ENCODE results near the gene DIAPH2. TPM values are rescaled to one million over a fixed set of nuclear protein-coding genes. Genes with fewer than 3 reads are reported as not detected.

Gene DIAPH2
- total RNA-seq, 1 experiment from 2014 or later: 10.9 TPM

DNA sequence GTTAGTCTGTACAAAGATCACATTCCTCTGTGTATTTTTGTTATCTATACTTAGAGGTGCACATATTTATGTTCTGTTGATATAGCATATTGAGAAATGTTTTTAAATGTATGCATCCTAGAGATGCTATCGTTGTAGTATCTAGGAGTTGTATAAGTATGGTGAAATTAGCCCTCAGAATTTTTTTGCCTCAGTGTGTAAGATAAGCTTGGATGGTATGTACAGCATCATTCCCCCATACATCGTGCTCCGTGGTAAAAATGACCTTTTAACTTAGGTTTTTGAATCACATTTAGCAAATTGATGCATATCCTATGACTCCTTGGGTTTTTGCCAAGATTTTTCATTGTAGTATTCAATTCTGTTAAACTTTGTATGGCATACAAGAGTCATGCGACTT is 312.6 kb downstream of the DIAPH2 start (continued):
- TF ChIP-seq CBX3 (IDR thresholded peaks at IDR 0.05; ENCODE audit: low read depth): no peak

DNA sequence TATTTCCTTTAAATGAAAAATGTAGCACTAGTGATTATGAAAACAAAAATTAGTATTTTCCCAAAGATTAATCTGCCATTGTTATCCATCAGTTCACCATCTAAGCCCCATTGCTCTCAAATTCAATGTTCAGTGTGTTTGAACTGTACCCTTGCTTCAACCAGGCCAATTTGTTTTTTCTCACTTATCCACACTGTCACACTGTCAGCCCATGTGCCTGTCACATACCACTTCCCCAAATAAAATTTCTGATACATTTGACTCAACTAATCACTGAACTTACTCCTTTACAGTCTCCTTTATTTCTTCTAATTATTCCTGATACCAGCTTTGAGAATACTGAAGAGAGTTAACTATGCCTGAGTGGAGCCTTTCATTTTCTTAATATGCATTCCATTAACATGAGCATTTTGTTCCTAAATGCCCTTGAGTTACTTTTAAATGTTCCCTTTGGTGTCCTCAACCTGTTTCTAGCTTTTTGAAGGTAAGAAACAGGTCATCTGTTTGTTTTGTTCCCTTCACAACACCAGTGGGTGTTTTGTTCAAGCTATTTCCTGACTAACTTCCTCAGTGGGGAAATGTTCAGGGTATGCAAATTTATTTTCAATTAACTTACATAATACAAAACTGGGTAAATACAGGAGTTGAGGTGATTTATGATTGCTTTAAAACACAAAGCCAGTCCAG is 316.2 kb downstream of the DIAPH2 start:
- ATAC-seq (no peak), DNase-seq (ENCODE audit: low read depth, low spot score) (no peak)
- no peaks in the 10 kb centered on the region for H3K27me3 ChIP-seq (ENCODE audit: insufficient read depth, low read length)
- no peaks in the 10 kb centered on the region for H3K4me1 ChIP-seq (ENCODE audit: control insufficient read depth in 1 of 2, insufficient read depth in 2 of 2, low read length in 2 of 2)
- ChIA-PET POLR2A (no interaction called here), CTCF (no interaction called here), RAD21 (ENCODE audit: low non-redundant PET in 1 of 2, low total read pairs in 2 of 2, uncharacterized antibody in 2 of 2, unreplicated experiment in 2 of 2) (no interaction called here)
- no peaks in the 10 kb centered on the region for H3K36me3 ChIP-seq (ENCODE audit: control insufficient read depth in 1 of 2, insufficient read depth in 2 of 2, low read length in 2 of 2)
- no peak overlapping the region for H3K27ac ChIP-seq (ENCODE audit: low read depth, low read length)
- intact Hi-C loops (cut with micrococcal nuclease): no loop called here
- H3K4me2 ChIP-seq (ENCODE audit: low read length): no peak overlapping the region
- TF ChIP-seq, protein P1, sequence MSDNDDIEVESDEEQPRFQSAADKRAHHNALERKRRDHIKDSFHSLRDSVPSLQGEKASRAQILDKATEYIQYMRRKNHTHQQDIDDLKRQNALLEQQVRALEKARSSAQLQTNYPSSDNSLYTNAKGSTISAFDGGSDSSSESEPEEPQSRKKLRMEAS (IDR thresholded peaks at IDR 0.05): no peak
- TF ChIP-seq, protein P2, sequence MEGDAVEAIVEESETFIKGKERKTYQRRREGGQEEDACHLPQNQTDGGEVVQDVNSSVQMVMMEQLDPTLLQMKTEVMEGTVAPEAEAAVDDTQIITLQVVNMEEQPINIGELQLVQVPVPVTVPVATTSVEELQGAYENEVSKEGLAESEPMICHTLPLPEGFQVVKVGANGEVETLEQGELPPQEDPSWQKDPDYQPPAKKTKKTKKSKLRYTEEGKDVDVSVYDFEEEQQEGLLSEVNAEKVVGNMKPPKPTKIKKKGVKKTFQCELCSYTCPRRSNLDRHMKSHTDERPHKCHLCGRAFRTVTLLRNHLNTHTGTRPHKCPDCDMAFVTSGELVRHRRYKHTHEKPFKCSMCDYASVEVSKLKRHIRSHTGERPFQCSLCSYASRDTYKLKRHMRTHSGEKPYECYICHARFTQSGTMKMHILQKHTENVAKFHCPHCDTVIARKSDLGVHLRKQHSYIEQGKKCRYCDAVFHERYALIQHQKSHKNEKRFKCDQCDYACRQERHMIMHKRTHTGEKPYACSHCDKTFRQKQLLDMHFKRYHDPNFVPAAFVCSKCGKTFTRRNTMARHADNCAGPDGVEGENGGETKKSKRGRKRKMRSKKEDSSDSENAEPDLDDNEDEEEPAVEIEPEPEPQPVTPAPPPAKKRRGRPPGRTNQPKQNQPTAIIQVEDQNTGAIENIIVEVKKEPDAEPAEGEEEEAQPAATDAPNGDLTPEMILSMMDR (IDR thresholded peaks at IDR 0.05 in 2 of 3, conservative IDR thresholded peaks at IDR 0.05 in 1 of 3; ENCODE audit: borderline replicate concordance in 1 of 3, insufficient read depth in 1 of 3, low read depth in 2 of 3, low read length in 2 of 3): no peak
- TF ChIP-seq JUND (IDR thresholded peaks at IDR 0.05) (no peak), SP1 (IDR thresholded peaks at IDR 0.05; ENCODE audit: low read depth) (no peak), TCF7L2 (IDR thresholded peaks at IDR 0.05; ENCODE audit: borderline replicate concordance, extremely low read depth, insufficient read depth, insufficient read length) (no peak), ZNF274 (IDR thresholded peaks at IDR 0.05; ENCODE audit: low read depth, low read length) (no peak), POLR2A (IDR thresholded peaks at IDR 0.05; ENCODE audit: borderline replicate concordance, extremely low read depth, insufficient read depth, insufficient read length) (no peak), ELF1 (IDR thresholded peaks at IDR 0.05; ENCODE audit: borderline replicate concordance, low read depth) (no peak), RAD21 (IDR thresholded peaks at IDR 0.05; ENCODE audit: low read depth) (no peak), YY1 (IDR thresholded peaks at IDR 0.05; ENCODE audit: extremely low read depth, insufficient replicate concordance, low read depth, low read length) (no peak), SIN3A (IDR thresholded peaks at IDR 0.05; ENCODE audit: low read depth) (no peak), CEBPB (IDR thresholded peaks at IDR 0.05; ENCODE audit: low read depth) (no peak), EZH2 (IDR thresholded peaks at IDR 0.05) (no peak), POLR2AphosphoS5 (IDR thresholded peaks at IDR 0.05; ENCODE audit: low read depth, low read length) (no peak), FOSL1 (IDR thresholded peaks at IDR 0.05; ENCODE audit: low read depth) (no peak), SRF (IDR thresholded peaks at IDR 0.05; ENCODE audit: low read depth) (no peak)
- TF ChIP-seq, protein P3, sequence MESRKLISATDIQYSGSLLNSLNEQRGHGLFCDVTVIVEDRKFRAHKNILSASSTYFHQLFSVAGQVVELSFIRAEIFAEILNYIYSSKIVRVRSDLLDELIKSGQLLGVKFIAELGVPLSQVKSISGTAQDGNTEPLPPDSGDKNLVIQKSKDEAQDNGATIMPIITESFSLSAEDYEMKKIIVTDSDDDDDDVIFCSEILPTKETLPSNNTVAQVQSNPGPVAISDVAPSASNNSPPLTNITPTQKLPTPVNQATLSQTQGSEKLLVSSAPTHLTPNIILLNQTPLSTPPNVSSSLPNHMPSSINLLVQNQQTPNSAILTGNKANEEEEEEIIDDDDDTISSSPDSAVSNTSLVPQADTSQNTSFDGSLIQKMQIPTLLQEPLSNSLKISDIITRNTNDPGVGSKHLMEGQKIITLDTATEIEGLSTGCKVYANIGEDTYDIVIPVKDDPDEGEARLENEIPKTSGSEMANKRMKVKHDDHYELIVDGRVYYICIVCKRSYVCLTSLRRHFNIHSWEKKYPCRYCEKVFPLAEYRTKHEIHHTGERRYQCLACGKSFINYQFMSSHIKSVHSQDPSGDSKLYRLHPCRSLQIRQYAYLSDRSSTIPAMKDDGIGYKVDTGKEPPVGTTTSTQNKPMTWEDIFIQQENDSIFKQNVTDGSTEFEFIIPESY (IDR thresholded peaks at IDR 0.05; ENCODE audit: extremely low read depth, insufficient replicate concordance, low read length): no peak
- TF ChIP-seq, protein P4, sequence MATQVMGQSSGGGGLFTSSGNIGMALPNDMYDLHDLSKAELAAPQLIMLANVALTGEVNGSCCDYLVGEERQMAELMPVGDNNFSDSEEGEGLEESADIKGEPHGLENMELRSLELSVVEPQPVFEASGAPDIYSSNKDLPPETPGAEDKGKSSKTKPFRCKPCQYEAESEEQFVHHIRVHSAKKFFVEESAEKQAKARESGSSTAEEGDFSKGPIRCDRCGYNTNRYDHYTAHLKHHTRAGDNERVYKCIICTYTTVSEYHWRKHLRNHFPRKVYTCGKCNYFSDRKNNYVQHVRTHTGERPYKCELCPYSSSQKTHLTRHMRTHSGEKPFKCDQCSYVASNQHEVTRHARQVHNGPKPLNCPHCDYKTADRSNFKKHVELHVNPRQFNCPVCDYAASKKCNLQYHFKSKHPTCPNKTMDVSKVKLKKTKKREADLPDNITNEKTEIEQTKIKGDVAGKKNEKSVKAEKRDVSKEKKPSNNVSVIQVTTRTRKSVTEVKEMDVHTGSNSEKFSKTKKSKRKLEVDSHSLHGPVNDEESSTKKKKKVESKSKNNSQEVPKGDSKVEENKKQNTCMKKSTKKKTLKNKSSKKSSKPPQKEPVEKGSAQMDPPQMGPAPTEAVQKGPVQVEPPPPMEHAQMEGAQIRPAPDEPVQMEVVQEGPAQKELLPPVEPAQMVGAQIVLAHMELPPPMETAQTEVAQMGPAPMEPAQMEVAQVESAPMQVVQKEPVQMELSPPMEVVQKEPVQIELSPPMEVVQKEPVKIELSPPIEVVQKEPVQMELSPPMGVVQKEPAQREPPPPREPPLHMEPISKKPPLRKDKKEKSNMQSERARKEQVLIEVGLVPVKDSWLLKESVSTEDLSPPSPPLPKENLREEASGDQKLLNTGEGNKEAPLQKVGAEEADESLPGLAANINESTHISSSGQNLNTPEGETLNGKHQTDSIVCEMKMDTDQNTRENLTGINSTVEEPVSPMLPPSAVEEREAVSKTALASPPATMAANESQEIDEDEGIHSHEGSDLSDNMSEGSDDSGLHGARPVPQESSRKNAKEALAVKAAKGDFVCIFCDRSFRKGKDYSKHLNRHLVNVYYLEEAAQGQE (IDR thresholded peaks at IDR 0.05; ENCODE audit: low read depth): no peak
- no peak overlapping the region for H3K4me3 ChIP-seq (replicated peaks in 1 of 2; ENCODE audit: low read depth in 1 of 2, low read length in 2 of 2)
- H3K9me2 ChIP-seq (ENCODE audit: insufficient read depth): no peaks in the 10 kb centered on the region
- BruUV-seq (replicated peaks): no TSS peak
- no peaks in the 10 kb centered on the region for H3K9me3 ChIP-seq (ENCODE audit: control insufficient read depth in 1 of 2, insufficient read depth in 1 of 2, low read depth in 1 of 2, low read length in 2 of 2)
- H3K79me2 ChIP-seq (ENCODE audit: insufficient read depth, low read length): no peaks in the 10 kb centered on the region
- no peak overlapping the region for H2AFZ ChIP-seq (ENCODE audit: low read depth, low read length, poor library complexity, severe bottlenecking)
- H4K20me1 ChIP-seq (ENCODE audit: insufficient read depth): no peaks in the 10 kb centered on the region
- no peak overlapping the region for H3K9ac ChIP-seq (ENCODE audit: low read length)

Data from HCT116 (cell line).